GM19468 (cell line): Measurements from ENCODE around the gene WDFY4.

Source experiments
- ATAC-seq: cut with Tn5 transposase; IDR thresholded peaks from one replicate; pipeline ENCODE4 v1.9.1; 2021; ENCODE audit warnings: mild to moderate bottlenecking, moderate library complexity, moderate number of reproducible peaks; ENCODE audit not compliant: unreplicated experiment; ENCODE audit errors: extremely low read depth

Gene WDFY4

DNA sequence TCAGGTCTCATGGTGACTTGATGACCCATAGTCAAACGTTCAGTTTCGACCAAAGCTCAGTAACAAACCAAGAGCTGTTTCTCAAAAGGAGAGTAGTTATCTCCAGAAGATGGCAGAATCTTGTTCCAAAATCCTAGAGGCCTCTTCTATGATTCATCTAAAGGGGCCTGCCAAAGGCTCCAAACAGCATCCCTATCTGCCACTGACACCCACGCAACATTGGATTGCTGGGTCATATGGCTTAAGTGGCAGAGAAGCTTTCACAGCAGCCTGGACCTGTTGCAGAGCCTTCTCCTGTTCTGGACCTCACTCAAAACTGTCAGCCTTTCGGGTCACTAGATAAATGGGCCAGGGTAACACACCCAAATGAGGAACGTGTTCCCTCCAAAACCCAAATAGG, 309.0 kb downstream of the WDFY4 start:
- no peak for ATAC-seq

DNA sequence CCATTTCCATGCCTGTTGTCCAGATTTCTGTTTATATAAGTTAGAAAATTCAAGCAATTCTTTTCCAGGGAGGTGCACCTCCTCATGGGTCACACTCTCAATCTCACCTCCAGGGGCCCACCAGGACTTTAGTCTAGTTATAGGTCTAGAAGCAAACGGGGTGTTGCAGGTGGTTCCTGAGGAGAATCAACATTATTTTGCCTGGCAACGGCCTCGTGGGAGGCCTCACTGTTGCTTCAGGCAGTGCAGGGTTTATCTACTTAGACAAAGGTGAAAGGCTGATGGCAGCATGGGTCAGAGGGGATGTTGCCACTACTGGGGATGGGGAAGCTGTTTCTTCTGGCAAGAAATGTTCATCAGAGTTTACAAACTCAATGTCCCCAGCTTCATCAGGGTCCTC, 311.7 kb downstream of the WDFY4 start:
- no peak for ATAC-seq

DNA sequence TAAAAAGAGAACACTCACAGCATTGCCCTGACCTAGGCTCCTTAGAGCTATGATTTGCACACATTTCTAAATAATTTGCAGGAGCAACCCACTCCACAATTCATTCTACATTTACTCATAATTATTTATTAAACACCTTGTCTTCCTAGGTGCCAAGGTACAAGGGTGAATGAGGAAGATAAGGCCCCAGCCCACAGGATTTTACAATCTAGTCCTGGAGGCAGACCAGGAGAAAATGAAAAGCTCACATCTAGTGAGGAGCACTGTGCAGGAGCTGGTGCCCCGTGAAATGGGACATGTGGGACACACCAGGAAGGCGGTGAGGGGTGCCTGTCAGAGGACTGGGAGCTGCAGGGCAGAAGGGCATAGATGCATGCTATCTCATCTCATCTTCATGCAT, 314.7 kb downstream of the WDFY4 start:
- ATAC-seq, result no peak

DNA sequence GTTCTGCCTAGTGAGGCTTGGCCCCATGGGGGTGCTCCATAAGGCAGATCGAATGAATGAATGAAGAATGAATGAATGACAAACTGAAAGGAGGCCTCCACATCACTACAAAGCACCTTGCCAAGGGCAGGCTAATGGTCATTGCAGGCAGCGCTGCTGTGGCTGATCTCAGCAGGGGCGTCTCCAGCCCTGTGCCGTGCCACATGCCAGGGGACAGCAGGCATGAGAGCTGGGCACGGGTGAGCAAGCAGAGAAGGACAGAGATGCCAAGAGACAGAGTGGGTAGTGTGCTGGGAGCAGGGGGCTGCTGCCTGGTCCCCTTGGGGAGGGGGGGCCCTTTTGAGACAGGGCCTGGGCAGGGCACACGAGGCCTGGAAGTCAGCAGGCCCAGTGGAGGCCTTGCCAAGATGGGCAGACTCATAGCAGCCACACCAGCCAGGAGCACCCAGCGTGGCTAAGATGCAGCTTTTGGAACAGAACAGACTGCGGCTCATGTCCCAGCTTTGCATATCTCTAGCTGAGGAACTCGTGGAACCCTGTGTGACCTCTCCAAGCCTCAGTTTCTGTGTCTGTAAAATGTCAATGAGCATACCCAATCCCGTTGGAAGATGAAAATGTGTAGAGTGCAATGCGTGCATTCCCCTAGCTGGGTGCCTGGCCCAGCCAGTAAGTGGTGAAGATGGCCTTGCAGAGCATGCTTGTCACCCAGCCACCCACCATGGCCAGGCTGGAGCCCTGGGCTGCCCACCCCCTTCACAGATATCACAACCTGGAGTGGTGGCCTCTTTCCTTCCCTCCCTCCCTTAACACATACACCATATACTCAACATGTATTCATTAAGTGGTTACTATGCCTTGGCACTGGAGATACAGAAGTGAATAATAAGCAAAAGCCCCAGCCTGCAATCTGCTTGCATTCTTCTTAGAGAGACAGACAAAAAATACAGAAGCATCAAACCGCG, 316.0 kb downstream of the WDFY4 start:
- ATAC-seq, result no peak

DNA sequence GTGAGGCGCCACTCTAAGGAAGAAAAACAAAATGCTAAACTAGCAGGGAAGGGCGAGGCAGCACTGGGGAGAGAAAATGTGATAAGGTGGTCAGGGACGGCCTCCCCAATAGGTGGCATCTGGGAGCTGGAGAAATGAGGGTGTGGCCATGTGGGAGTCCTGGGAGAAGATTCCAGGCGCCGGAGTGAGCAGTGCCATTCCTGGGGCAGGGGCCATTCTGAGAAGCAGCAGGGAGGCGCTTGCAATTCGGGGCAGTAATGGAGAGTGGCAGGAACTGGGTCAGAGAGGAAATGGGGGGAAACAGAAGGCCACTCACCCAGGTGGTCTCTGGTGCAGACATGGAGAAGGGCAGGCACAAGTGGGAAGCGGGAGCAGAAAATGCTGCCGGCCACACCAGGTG, 316.7 kb downstream of the WDFY4 start:
- ATAC-seq, result no peak

DNA sequence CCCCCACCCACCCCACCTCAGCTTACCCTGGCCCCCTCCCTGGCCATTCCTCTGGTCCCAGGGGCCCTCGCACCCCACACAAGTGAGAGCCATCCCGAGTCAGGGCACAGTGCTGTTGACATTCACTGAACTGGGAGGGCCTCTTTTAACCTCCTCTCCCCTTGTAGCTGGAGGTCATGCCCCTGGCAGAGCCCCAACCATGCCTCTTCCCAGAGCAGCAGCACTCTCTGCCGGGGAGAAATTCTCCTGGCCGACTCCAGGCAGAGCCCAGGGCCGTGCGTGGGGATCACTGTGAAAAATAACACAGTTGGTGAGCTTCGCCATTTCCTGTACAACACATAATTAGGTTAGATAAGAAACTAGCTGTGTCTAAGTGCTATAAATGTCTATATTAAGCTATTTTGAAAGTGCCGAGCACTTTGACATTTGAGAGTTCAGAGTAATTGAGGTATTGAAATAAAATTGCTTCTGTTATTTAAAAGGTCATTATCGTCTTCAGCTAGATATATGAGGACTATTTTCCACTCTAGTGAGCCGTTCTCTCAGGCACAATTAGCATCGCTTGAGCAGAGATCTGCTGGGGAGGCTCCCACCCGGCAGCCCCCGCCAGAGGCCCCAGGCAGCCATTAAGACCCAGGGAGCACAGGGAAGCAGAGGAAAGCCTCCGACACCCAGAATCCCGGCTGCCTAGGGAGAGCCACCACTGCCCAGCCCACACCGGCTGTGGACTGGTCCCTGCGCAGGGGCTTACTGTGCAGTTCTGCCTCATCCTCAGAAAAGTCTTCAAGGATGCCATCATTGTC, 317.4 kb downstream of the WDFY4 start:
- ATAC-seq, result no peak

DNA sequence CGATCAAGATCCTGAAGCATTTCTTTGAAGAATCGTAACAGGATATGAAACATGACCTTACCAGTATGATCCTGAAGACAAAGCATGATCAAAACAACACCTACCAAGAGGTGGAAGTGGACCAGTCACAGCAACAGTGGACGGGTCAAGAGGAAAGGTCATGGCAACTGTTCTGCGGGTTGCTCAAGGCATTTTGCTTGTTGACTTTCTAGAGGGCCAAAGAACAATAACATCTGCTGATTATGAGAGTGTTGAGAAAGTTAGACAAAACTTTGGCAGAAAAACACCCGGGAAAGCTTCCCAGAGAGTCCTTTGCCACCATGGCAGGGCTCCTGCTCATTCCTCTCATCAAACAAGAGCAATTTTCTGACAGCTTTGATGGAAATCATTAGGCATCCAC, 320.6 kb downstream of the WDFY4 start:
- no peak for ATAC-seq

DNA sequence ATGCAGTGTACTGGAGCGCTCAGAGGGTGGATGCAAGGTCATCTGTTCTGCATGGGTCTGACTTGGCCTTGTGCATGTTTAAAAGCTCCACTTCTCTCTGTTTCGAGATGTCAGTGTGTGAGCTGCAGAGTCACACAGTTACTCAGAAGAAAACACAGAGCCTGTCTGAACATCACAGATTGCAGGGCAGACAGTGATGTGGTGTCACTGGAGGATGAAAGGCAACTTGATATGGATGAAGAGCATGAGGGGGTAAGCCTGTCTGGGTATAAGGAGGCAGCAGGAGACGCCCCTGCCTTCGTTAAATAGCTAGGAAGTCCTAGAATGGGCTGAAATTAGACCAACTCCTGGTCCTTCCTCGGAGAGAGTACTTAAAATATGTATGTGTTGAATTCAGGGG, 322.5 kb downstream of the WDFY4 start:
- no peak for ATAC-seq

DNA sequence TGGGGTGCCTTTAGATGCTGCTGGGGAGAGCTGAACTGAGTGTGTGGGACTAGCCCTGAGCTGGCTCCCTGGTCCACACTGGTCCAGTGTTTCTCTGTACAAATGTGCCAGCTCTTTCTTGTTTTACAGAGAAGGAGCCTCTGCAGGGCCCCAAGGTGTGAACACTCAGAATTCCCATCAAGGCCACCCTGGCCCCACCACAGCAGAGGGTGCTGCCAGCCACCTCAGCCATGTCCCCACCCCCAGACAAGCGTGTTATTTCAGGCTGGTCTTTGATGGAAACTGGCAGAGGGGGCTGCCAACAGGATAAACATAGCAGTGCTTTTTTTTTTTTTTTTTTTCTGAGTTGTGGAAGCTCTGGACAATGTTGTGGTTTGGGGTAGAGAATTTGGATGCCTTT, 323.4 kb downstream of the WDFY4 start:
- no peak for ATAC-seq

DNA sequence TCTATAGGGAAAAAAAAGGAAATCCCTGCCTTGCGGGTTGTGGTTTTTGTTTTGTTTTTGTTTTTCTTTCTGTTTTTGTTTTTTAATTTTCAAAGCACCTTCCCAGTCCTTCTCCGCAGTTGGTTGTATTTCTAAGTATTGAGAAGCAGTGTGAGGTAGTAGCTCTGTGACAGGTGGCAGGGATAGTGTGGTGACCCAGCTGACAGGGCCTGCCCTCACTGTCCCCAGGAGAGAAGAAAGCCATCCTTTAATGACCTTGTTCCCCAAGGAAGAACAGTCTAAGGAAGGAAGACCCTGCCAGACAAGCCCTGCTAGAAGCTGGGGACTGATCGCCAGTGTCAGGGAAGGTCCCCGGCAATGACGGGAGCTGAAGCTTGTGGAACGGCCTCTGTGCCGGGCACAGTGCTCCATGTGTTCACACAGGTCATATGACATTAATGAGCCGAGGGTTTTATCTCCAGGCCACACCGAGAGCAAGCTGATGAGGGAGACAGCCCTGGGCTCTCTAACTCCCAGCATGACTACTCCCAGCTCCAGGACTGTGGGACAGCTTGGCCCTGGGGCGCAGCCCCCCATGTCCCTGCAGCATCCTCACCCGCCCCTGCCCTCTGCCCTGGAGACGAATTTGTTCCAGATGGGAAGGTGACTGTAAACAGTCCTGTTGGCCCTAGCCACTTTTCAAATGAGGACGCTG, 324.0 kb downstream of the WDFY4 start:
- ATAC-seq, result no peak

DNA sequence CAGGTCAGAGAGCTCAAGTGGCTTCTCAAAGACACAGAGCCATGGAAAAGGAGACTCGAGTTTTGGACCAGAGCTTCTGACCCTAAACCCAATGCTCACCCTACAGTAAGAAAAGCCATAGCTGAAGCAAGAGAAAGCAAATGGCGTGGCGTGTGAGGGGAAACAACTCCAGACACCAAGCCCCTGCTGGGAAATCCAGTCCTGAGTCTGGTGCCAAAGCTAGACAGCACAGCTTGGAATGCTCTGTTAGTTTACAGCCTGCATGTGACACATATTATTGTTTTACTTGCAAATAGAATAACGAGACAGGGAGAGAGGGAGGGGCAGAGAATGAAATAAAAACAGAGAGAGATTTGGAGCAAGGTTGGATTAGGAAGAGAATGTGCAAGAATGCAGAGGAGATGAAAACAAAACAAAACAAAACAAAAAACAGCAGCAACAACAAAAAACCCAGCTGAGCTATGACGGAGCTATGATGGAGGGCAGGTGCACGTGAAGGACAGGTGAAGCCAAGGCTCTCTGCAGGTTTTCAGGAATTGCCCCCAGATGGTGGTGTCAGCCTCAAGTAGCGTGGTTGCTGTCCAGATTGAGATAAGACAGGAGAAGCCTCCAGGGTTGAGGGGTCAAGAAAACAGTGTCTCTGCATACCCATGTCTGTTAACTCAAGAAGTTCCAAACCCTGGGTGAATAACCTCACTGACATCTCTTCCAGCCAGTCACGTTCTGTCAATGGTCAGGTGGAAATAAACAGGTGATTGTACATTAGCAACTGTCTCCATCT, 324.7 kb downstream of the WDFY4 start:
- ATAC-seq, result no peak

DNA sequence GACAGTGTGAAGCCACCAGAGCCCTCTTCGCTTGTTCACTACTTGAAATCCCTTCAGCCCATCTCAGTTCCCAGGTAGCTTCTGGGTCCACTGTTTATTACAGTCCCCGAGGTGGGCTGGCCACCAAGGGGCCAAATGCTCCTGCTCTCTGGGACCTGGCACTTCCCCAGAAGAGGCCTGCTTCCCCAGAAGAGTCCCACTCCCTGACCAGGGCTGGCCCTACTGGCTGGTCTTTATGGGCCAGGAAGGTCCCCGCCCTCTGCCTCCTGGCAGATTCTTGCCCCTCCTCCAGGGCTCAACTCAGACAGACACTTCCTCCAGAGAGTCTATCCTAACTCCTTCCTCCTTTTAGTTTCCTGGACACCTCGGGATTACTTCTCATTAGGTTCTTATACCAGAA, 325.6 kb downstream of the WDFY4 start:
- no peak for ATAC-seq

DNA sequence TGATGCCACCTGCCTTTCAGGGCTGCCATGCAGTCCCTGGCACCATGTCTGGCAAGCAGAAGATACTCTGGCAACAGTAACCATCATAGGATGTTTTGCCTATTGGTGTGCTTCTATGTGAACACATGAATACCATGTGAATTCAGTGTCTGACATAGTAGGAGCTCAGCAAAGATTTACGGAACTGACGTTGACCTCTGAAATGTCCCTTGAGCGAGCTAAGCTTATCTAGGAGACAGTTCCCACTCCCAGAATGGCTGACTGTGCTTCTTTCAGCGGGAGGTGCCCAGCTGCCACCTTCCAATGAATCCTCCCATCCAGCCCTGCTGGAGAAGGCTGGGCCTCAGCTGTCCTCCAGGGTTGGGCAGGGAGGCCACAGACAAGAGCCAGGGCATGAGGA, 326.2 kb downstream of the WDFY4 start:
- no peak for ATAC-seq

DNA sequence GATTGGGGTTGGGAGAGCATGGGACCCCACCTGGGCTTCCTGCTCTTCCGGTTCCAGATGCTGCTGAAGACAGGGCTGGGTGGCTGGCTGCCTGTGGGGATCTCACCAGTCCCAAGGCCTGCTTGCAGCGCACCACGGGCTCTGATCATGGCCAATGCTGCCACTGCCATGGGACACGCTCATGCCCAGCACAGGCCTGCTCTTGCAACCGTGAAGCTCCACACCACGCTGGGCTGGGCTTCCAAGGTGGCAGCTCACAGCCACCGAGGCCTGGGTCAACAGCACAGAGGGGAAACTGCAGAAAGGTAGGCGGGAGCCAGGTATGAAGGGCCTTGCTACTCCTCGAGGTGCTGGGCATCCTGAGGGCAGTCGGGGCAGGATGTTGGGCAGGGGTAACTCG, 327.1 kb downstream of the WDFY4 start:
- no peak for ATAC-seq

DNA sequence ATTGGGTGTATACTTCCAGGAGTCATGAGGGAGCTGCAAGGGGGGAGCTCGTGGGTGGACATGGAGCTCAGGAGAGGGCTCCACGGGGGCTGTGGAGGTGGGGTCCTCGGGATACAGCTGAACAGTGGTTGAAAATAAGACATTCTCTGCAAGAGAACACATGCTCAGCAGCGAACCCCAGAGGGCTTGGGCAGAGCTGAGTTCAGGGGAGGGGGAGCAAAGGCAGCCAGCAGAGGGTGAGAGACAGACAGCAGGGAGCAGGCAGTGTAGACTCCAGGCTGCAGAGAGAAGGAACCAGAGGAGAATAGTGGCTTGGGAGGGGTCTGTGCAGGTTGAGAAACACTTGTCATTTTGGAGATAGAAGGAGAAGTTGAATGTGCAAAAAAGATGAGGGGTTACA, 327.9 kb downstream of the WDFY4 start:
- ATAC-seq, result no peak

DNA sequence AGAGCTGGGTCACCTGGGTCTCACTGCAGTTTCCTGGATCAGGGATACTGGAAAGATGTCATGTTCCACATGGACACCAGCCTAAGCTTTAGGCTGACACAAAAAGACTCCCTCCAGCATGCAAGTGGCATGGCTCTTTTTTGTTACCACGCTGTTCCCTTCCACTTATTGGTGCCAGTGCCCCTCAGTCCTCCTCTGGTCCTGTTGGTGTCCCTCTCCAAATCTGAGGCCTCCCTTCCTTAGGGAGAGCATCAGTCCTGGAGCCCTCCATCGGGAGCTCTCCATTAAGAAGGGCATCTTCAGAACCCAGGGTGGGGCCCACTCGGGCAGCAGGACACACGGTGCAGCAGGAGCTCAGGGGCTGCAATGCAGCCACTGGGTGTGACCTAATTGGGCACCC, 331.0 kb downstream of the WDFY4 start:
- ATAC-seq, result no peak

DNA sequence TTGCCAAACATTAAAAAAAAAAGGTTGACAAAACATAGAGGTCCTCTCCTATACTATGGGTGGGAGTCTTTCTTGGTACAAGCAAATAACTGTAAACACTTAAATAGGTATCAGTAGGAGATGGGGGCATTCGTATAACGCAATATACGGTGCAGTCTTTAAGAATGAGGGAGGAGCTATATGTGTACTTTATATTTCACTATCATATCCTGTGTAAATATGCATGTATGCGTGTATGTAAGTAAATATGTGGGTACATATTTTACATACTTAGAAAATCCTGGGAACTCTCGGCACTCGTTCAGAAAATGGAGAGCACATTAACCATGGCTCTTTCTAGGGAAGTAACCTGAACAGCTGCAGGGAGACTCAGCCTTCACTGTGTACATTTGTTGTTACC, 337.0 kb downstream of the WDFY4 start:
- no peak for ATAC-seq

DNA sequence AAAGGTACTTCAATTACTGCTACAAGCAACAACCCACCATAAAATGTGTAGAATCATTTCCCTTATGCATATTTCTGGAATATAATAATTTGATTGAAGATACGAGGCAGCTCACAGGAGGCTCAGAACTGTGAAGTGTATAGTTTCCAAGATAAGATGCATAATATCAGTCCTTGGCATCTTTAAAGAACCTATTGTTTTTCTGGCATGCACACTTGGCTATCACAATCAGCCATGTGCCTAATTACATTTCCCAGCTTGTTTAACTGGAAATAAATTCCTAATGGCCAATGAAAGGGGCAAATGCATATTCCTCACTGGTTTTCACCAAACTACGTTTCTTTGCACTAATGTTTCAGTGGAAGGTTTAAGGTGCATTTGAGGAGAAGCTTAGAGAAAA, 338.4 kb downstream of the WDFY4 start:
- ATAC-seq, result no peak

DNA sequence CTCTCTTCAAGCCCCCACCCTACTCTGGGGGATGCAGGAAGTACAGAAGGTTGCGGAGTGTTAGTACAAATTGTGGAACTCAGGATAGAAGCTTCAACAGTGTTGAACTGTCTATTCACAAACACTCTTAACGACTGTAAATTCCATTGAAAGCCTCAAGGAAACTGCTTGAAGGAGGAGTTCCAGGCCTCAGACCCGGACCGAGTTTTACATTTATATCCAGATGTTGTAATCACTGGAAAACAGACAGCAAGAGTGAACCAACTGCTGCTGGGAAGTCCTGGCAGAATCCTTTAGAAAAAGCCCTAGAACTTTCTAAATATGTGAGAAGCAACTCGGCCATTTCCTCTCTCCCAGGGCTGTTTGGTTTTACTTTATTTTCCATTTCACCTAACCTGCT, 339.1 kb downstream of the WDFY4 start:
- ATAC-seq, result no peak

DNA sequence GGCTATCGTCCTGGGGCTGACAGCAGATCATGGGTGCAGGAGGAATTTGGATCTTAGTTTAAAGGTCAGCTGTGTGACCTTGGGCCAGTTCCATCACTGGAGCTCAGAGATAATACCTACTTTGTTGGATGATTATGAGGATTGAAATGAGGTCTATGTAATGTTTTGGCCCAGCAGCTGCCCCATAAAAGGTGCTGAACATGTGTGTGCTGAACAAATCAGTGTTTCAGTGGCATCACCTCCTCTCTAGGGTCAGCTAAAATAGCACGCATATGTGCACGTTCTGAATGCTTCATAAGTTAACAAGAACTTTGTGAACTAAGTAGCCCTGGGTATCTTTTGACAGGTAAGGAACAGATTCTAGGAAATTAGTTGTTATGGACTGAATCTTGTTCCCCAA, 339.8 kb downstream of the WDFY4 start:
- no peak for ATAC-seq
